Dendritic cell treated with granulocyte-macrophage colony-stimulating factor and Interleukin-4, amounts not matched to agents 40 ng/mL and 50 ng/mL, for 4 days (primary cell): ENCODE measurements around the gene RNF150.

Experiments
- H3K27ac Mint-ChIP-seq: one replicate; pipeline ENCODE4 v1.8.0; 2022; ENCODE audit warnings: mild to moderate bottlenecking, mixed read lengths
- H3K27me3 Mint-ChIP-seq: one replicate; pipeline ENCODE4 v1.8.0; 2022; ENCODE audit warnings: mild to moderate bottlenecking, mixed read lengths
- H3K36me3 Mint-ChIP-seq: one replicate; pipeline ENCODE4 v1.8.0; 2022; ENCODE audit warnings: low read depth, mixed read lengths
- H3K4me1 Mint-ChIP-seq: one replicate; pipeline ENCODE4 v1.8.0; 2022; ENCODE audit warnings: low read depth, mixed read lengths
- H3K4me3 Mint-ChIP-seq: one replicate; pipeline ENCODE4 v1.8.0; 2022; ENCODE audit warnings: mild to moderate bottlenecking, moderate library complexity, mixed read lengths
- H3K9me3 Mint-ChIP-seq: one replicate; pipeline ENCODE4 v1.8.0; 2022; ENCODE audit warnings: mixed read lengths
- intact Hi-C: fragments of 100-400 bp; cut with micrococcal nuclease; formaldehyde crosslinking; loops from one replicate; pipeline ENCODE4 v1.15.0; 2022

The RNF150 gene

GRCh38 chr4:141120036-141120593 lies 13.2 kb downstream of the RNF150 start:
- intact Hi-C loops: no loop called here
- no peaks in the 10 kb centered on the region for H3K4me1 Mint-ChIP-seq
- no peaks in the 10 kb centered on the region for H3K36me3 Mint-ChIP-seq
- no peaks in the 10 kb centered on the region for H3K27me3 Mint-ChIP-seq
- no peak overlapping the region for H3K4me3 Mint-ChIP-seq
- no peak overlapping the region for H3K27ac Mint-ChIP-seq
- H3K9me3 Mint-ChIP-seq: peaks cover under 1% of the 10 kb centered on the region

DNA sequence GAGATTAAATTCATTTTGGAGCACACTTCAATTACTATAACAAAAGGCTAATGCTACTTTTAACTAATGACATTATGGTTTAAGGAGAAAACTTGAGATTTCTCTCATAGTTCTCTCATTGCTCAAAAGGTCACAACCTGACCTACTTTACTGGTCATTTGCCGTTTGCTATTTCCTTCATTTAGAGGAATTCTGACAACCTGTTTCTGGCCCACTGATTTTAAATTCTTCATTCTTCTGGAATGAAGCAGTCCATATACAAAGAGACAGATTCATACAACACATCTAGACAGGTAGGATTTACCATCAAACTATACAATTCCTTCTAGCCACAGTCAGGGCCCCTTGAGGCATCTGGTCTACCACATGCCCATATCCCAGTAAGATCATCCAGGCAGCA lies 14.2 kb downstream of the RNF150 start:
- no peak overlapping the region for H3K4me3 Mint-ChIP-seq
- H3K27me3 Mint-ChIP-seq: no peaks in the 10 kb centered on the region
- no peak overlapping the region for H3K27ac Mint-ChIP-seq
- intact Hi-C loops: no loop called here
- H3K36me3 Mint-ChIP-seq: no peaks in the 10 kb centered on the region
- H3K9me3 Mint-ChIP-seq: peaks cover 11% of the 10 kb centered on the region
- no peaks in the 10 kb centered on the region for H3K4me1 Mint-ChIP-seq

- Mint-ChIP-seq H3K27me3 (no peaks in the 10 kb centered on the region), H3K36me3 (no peaks in the 10 kb centered on the region)
Measured at GRCh38 chr4:141118381-141118780, 14.9 kb downstream of the RNF150 start.

GRCh38 chr4:141117935-141118334 lies 15.3 kb downstream of the RNF150 start:
- no peaks in the 10 kb centered on the region for H3K36me3 Mint-ChIP-seq
- H3K4me1 Mint-ChIP-seq: no peaks in the 10 kb centered on the region
- H3K4me3 Mint-ChIP-seq: no peak overlapping the region

More at GRCh38 chr4:141118381-141118780, 14.9 kb downstream of the RNF150 start:
- Mint-ChIP-seq H3K9me3 (peaks cover 18% of the 10 kb centered on the region), H3K4me3 (no peak overlapping the region), H3K4me1 (no peaks in the 10 kb centered on the region), H3K27ac (no peak overlapping the region)
- intact Hi-C loops: no loop called here

DNA sequence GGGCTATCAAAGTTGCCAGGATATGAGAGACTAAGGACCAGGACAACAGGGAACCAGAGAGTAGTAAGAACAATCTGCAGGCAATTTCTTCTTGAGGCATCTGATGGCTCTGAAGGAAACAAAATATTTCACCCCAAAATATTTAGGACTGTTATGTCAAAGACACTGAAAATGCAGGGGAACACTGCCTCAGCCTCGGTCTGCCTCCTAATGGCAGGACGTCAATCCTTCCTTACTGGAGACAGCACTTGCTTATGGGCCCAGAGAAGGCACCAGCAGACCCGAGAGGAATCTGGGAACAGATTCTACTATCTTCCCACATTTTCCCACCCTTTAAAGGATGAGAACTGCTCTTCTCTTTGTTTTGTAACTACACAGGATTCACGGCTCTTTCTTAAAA lies 23.3 kb downstream of the RNF150 start:
- H3K9me3 Mint-ChIP-seq: peaks cover 25% of the 10 kb centered on the region
- H3K4me1 Mint-ChIP-seq: no peaks in the 10 kb centered on the region
- H3K27me3 Mint-ChIP-seq: no peaks in the 10 kb centered on the region
- no peaks in the 10 kb centered on the region for H3K36me3 Mint-ChIP-seq
- no peak overlapping the region for H3K4me3 Mint-ChIP-seq
- intact Hi-C loops: no loop called here
- H3K27ac Mint-ChIP-seq: no peak overlapping the region

More at GRCh38 chr4:141117935-141118334, 15.3 kb downstream of the RNF150 start:
- H3K27me3 Mint-ChIP-seq: no peaks in the 10 kb centered on the region
- H3K27ac Mint-ChIP-seq: no peak overlapping the region
- intact Hi-C loops: no loop called here
- peaks cover 23% of the 10 kb centered on the region for H3K9me3 Mint-ChIP-seq

- H3K27me3 Mint-ChIP-seq: no peaks in the 10 kb centered on the region
- H3K36me3 Mint-ChIP-seq: no peaks in the 10 kb centered on the region
- intact Hi-C loops: no loop called here
- peaks cover 5% of the 10 kb centered on the region for H3K9me3 Mint-ChIP-seq
- H3K4me3 Mint-ChIP-seq: no peak overlapping the region
- H3K4me1 Mint-ChIP-seq: no peaks in the 10 kb centered on the region
- H3K27ac Mint-ChIP-seq: no peak overlapping the region
Measured at GRCh38 chr4:141107927-141108326, 25.3 kb downstream of the RNF150 start.

DNA sequence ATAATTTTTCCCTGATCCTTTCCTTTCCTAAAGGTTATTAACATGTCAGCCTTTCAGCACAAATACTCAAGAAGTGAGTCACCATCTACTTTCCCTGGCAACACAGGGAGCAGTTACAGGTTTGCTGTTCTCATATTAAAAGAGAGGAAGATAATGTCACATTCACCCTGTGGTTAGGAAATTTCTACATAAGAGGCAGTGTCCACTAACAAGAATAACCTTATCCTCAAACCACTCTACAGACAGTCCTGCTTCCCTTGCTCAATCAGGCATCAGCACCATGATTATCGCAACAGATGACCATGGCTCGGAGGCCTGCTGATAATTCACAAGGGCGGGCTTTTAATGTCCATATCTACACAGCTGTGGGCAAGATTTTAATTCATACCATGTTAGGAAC lies 30.9 kb downstream of the RNF150 start:
- H3K27me3 Mint-ChIP-seq: no peaks in the 10 kb centered on the region
- H3K27ac Mint-ChIP-seq: no peak overlapping the region
- H3K9me3 Mint-ChIP-seq: no peaks in the 10 kb centered on the region
- H3K36me3 Mint-ChIP-seq: no peaks in the 10 kb centered on the region
- H3K4me3 Mint-ChIP-seq: no peak overlapping the region
- intact Hi-C loops: no loop called here
- no peaks in the 10 kb centered on the region for H3K4me1 Mint-ChIP-seq

DNA sequence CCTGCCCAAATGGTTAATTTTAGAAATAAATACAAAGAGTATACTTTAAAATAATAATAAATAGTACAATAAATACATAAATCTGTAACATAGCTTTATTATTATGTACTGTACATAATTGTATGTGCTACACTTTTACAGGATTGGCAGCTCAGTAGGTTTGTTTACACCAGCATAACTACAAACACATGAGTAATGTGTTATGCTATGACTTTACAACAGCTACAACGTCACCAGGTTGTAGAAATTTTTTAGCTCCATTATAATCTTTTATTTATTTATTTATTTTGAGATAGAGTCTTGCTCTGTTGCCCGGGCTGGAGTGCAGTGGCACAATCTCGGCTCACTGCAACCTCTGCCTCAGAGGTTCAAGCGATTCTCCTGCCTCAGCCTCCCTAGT lies 31.8 kb downstream of the RNF150 start:
- Mint-ChIP-seq H3K27me3 (no peaks in the 10 kb centered on the region), H3K4me3 (no peak overlapping the region), H3K9me3 (no peaks in the 10 kb centered on the region), H3K4me1 (no peaks in the 10 kb centered on the region), H3K27ac (no peak overlapping the region), H3K36me3 (no peaks in the 10 kb centered on the region)
- intact Hi-C loops: no loop called here

DNA sequence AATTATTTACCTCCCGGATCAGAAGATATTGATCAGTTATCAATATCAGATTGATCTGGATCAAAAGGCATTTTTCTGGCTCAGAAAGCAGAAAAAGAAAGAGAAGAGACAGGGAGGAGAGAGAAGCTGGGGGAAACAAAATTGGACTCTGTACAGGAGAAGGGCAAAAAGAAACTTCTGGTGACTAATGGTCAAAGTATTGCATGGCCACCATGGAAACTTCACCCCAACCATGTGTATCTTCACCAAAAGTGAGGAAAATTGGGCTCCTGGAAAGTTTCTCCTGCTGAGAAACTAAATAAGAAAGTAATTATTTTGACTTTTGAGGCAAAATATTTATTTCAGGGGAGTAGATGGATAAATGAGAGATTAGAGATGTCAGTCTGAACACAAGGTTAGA lies 33.9 kb downstream of the RNF150 start:
- intact Hi-C loops: no loop called here
- Mint-ChIP-seq H3K9me3 (no peaks in the 10 kb centered on the region), H3K27me3 (no peaks in the 10 kb centered on the region), H3K27ac (no peak overlapping the region), H3K4me3 (no peak overlapping the region), H3K36me3 (no peaks in the 10 kb centered on the region), H3K4me1 (no peaks in the 10 kb centered on the region)

DNA sequence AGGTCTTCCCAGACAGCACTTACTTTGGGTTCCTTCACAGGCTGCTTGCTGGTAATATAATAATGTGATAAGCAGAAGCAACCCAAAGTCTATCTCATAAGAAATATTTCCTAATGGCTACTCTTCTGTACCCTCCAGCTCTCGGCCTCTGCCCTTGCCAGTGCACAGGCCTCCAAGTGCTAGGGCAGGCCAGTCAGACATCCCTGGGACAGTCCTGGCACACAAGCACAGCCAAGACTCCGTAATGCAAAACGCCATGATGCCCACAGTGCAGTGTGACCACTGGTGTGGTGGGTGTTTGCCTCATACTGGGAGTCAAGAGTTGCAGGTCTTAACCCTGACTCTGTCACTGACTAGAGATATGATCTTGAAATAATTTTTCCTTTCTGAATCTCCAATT lies 35.1 kb downstream of the RNF150 start:
- Mint-ChIP-seq H3K4me3 (no peak overlapping the region), H3K27me3 (no peaks in the 10 kb centered on the region), H3K4me1 (no peaks in the 10 kb centered on the region), H3K27ac (no peak overlapping the region), H3K9me3 (peaks cover 12% of the 10 kb centered on the region), H3K36me3 (no peaks in the 10 kb centered on the region)
- intact Hi-C loops: no loop called here

GRCh38 chr4:141090473-141090872 lies 42.8 kb downstream of the RNF150 start:
- Mint-ChIP-seq H3K27me3 (no peaks in the 10 kb centered on the region), H3K36me3 (no peaks in the 10 kb centered on the region)

DNA sequence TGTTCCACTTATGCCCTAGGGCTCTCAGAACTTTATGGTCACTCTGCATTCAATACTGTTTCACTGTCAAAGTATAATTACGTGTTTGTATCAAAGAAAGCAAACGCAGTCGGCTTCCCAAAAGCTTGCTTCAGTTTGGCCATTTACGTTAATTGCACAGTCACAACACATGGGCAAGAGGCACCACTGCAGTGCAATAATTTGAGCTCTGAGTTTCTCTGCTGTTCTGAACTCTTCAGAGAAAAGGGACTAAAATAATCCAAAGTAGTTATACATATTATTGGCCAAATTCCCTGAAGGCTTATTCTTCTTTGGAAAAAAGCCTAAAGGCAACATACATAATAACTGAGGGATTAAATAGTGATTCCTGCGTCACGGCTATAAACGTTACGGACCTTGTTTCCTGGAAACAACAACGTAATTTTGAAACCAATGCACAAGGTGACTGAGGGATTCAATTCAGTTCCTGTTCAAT lies 51.3 kb downstream of the RNF150 start:
- no peaks in the 10 kb centered on the region for H3K27me3 Mint-ChIP-seq
- intact Hi-C loops: no loop called here
- H3K36me3 Mint-ChIP-seq: no peaks in the 10 kb centered on the region
- peaks cover 6% of the 10 kb centered on the region for H3K9me3 Mint-ChIP-seq
- no peaks in the 10 kb centered on the region for H3K4me1 Mint-ChIP-seq
- H3K4me3 Mint-ChIP-seq: no peak overlapping the region
- no peak overlapping the region for H3K27ac Mint-ChIP-seq

More at GRCh38 chr4:141090473-141090872, 42.8 kb downstream of the RNF150 start:
- Mint-ChIP-seq H3K4me3 (no peak overlapping the region), H3K27ac (no peak overlapping the region), H3K4me1 (peaks cover 6% of the 10 kb centered on the region), H3K9me3 (peaks cover 22% of the 10 kb centered on the region)
- intact Hi-C loops: no loop called here

DNA sequence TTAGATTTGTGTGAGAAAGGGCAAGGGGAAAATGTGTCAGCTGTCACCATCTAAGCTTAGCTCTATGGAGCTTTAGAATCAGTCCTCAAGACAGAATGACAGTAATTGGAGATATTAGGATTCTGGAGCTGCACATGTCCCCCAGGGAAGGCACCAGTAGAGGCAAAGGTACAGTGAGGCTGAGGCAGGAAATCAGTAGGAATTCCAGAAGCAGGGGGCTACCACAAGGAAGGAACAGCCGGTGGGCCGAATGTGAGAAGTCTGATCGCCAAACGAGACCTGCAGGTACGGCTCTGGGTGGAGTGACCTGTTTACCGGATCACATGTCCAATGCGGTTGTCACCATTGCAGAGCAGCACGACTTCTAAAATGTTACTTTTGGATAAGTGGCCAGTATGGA lies 52.6 kb downstream of the RNF150 start:
- H3K9me3 Mint-ChIP-seq: peaks cover 6% of the 10 kb centered on the region
- no peaks in the 10 kb centered on the region for H3K4me1 Mint-ChIP-seq
- intact Hi-C loops: no loop called here
- H3K4me3 Mint-ChIP-seq: no peak overlapping the region
- H3K27me3 Mint-ChIP-seq: no peaks in the 10 kb centered on the region
- H3K27ac Mint-ChIP-seq: no peak overlapping the region
- no peaks in the 10 kb centered on the region for H3K36me3 Mint-ChIP-seq

DNA sequence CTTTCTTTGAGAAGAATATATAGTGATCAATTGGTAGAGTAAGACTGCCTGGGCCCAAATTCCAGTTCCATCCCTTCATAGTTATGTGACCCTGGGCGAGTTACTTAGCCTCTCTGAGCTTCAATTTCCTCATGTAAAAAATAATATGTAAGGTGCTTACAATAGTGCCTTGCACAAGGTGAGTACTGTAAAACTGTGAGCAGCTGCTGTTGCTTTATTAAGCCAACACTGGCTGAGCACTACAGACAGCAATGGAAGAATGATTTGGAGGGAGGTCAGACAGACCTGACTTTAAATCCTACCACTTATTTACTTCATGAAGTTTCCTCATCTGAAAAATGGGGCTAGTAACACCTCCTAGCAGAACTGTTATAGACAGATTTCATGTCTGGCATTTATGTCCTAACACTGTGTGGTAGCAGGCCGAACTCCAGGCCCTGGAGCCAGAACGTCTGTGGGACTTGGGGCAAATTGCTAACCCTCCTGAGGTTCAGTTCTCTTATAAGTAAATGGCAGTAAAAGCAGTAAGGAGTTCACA lies 53.8 kb downstream of the RNF150 start:
- Mint-ChIP-seq H3K4me3 (no peak overlapping the region), H3K27me3 (no peaks in the 10 kb centered on the region), H3K4me1 (no peaks in the 10 kb centered on the region), H3K36me3 (no peaks in the 10 kb centered on the region), H3K9me3 (peaks cover 6% of the 10 kb centered on the region), H3K27ac (no peak overlapping the region)
- intact Hi-C loops: no loop called here

DNA sequence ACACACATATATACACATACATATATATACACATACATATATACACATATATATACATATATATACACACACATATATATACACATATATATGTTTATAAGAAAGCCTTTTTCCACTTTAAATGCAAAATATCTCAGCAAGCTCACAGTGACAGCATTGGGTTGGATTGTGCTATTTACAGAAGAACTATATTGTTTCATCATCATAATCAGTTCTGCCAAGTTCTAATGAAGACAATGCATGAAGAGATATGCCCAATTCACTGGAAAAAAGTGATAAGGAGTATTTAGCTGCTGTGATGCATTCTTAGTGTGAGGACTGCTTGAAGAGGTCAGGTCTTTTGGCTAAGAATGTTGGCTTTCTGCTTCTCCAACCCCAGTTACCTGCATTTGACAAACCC lies 54.4 kb downstream of the RNF150 start:
- Mint-ChIP-seq H3K27me3 (no peaks in the 10 kb centered on the region), H3K36me3 (no peaks in the 10 kb centered on the region), H3K4me1 (peaks cover under 1% of the 10 kb centered on the region), H3K9me3 (peaks cover 6% of the 10 kb centered on the region), H3K4me3 (no peak overlapping the region), H3K27ac (no peak overlapping the region)
- intact Hi-C loops: no loop called here
